ENCODE measurements around the gene CCDC144A. TPM values are rescaled to one million over a fixed set of nuclear protein-coding genes. Genes with fewer than 3 reads are reported as not detected.
"Not testable (repeated sequence)": the region's sequence is repeated elsewhere in the genome, so short reads cannot be mapped to it uniquely, and the experiment has no call there.

Gene CCDC144A
- total RNA-seq, 1 donor from 2014 or later, result 1.2 TPM

GRCh38 chr17:16820161-16820877 lies 130.3 kb downstream of the CCDC144A start:
- Mint-ChIP-seq H3K4me3 (ENCODE audit: unreplicated experiment) (no peak overlapping the region), H3K27ac (ENCODE audit: unreplicated experiment) (no peak overlapping the region), H3K36me3 (ENCODE audit: low read depth, unreplicated experiment) (no peaks in the 10 kb centered on the region), H3K4me1 (ENCODE audit: low read depth, unreplicated experiment) (no peaks in the 10 kb centered on the region), H3K9me3 (ENCODE audit: unreplicated experiment) (peaks cover 3% of the 10 kb centered on the region), H3K27me3 (ENCODE audit: low read depth, unreplicated experiment) (peaks cover 30% of the 10 kb centered on the region)
- Histone ChIP-seq H3K9me3 (ENCODE audit: insufficient read depth, low read depth, low read length) (peaks cover 4% of the 10 kb centered on the region), H3K4me1 (ENCODE audit: insufficient read depth, low read length) (no peaks in the 10 kb centered on the region), H3K9ac (ENCODE audit: low read length) (no peak overlapping the region), H4K20me1 (ENCODE audit: insufficient read depth, low read length) (no peaks in the 10 kb centered on the region), H3K27ac (ENCODE audit: low read depth, low read length) (no peak overlapping the region), H2AFZ (ENCODE audit: low read depth, low read length) (no peak overlapping the region), H3K36me3 (ENCODE audit: insufficient read depth, low read length) (no peaks in the 10 kb centered on the region), H3K4me3 (ENCODE audit: insufficient read depth, low read depth, low read length) (no peak overlapping the region), H3K79me2 (ENCODE audit: insufficient read depth, low read length) (no peaks in the 10 kb centered on the region), H3K27me3 (ENCODE audit: insufficient read depth, low read length) (no peaks in the 10 kb centered on the region), H3K4me2 (ENCODE audit: low read length) (no peak overlapping the region)
- FAIRE-seq, result no peak
- no peak for DNase-seq (ENCODE audit: low read depth)
- TF ChIP-seq CTCF (IDR thresholded peaks at IDR 0.05; ENCODE audit: insufficient read depth, low read depth, low read length) (no peak), EZH2 (IDR thresholded peaks at IDR 0.05; ENCODE audit: insufficient read depth, low read length) (no peak)

GRCh38 chr17:16820979-16821543 lies 131.0 kb downstream of the CCDC144A start:
- H3K27me3 Mint-ChIP-seq (ENCODE audit: low read depth, unreplicated experiment), result peaks cover 27% of the 10 kb centered on the region
- no peak overlapping the region for H3K4me3 Mint-ChIP-seq (ENCODE audit: unreplicated experiment)
- no peaks in the 10 kb centered on the region for H3K79me2 ChIP-seq (ENCODE audit: insufficient read depth, low read length)
- H3K4me2 ChIP-seq (ENCODE audit: low read length), result no peak overlapping the region
- H3K27ac ChIP-seq (ENCODE audit: low read depth, low read length), result no peak overlapping the region
- peaks cover 5% of the 10 kb centered on the region for H3K9me3 Mint-ChIP-seq (ENCODE audit: unreplicated experiment)
- no peaks in the 10 kb centered on the region for H3K36me3 Mint-ChIP-seq (ENCODE audit: low read depth, unreplicated experiment)
- H3K9ac ChIP-seq (ENCODE audit: low read length), result no peak overlapping the region
- no peak for TF ChIP-seq EZH2 (IDR thresholded peaks at IDR 0.05; ENCODE audit: insufficient read depth, low read length)
- TF ChIP-seq CTCF (IDR thresholded peaks at IDR 0.05; ENCODE audit: insufficient read depth, low read depth, low read length), result no peak
- no peaks in the 10 kb centered on the region for H3K4me1 ChIP-seq (ENCODE audit: insufficient read depth, low read length)
- DNase-seq (ENCODE audit: low read depth), result no peak
- H3K27me3 ChIP-seq (ENCODE audit: insufficient read depth, low read length), result no peaks in the 10 kb centered on the region
- no peaks in the 10 kb centered on the region for H3K36me3 ChIP-seq (ENCODE audit: insufficient read depth, low read length)
- H3K4me3 ChIP-seq (ENCODE audit: insufficient read depth, low read depth, low read length), result no peak overlapping the region
- no peak for FAIRE-seq
- no peak overlapping the region for H2AFZ ChIP-seq (ENCODE audit: low read depth, low read length)
- H3K27ac Mint-ChIP-seq (ENCODE audit: unreplicated experiment), result no peak overlapping the region
- H4K20me1 ChIP-seq (ENCODE audit: insufficient read depth, low read length), result no peaks in the 10 kb centered on the region
- H3K9me3 ChIP-seq (ENCODE audit: insufficient read depth, low read depth, low read length), result peaks cover 4% of the 10 kb centered on the region
- H3K4me1 Mint-ChIP-seq (ENCODE audit: low read depth, unreplicated experiment), result no peaks in the 10 kb centered on the region

GRCh38 chr17:16822133-16822532 lies 132.1 kb downstream of the CCDC144A start:
- H3K36me3 ChIP-seq (ENCODE audit: insufficient read depth, low read length); H3K4me1 Mint-ChIP-seq (ENCODE audit: low read depth, unreplicated experiment); H3K9ac ChIP-seq (ENCODE audit: low read length); H4K20me1 ChIP-seq (ENCODE audit: insufficient read depth, low read length); DNase-seq (ENCODE audit: low read depth); FAIRE-seq; H3K4me1 ChIP-seq (ENCODE audit: insufficient read depth, low read length); H3K27ac ChIP-seq (ENCODE audit: low read depth, low read length); H3K9me3 Mint-ChIP-seq (ENCODE audit: unreplicated experiment); H3K36me3 Mint-ChIP-seq (ENCODE audit: low read depth, unreplicated experiment); H3K9me3 ChIP-seq (ENCODE audit: insufficient read depth, low read depth, low read length); H3K79me2 ChIP-seq (ENCODE audit: insufficient read depth, low read length); H3K27ac Mint-ChIP-seq (ENCODE audit: unreplicated experiment); H3K4me3 Mint-ChIP-seq (ENCODE audit: unreplicated experiment); H3K4me2 ChIP-seq (ENCODE audit: low read length); H2AFZ ChIP-seq (ENCODE audit: low read depth, low read length); H3K27me3 ChIP-seq (ENCODE audit: insufficient read depth, low read length); H3K4me3 ChIP-seq (ENCODE audit: insufficient read depth, low read depth, low read length): not testable (repeated sequence)
- H3K27me3 Mint-ChIP-seq (ENCODE audit: low read depth, unreplicated experiment), result peaks cover 22% of the 10 kb centered on the region

GRCh38 chr17:16823768-16824406 lies 133.8 kb downstream of the CCDC144A start:
- not testable (repeated sequence) for H3K4me1 Mint-ChIP-seq (ENCODE audit: low read depth, unreplicated experiment); H3K27me3 ChIP-seq (ENCODE audit: insufficient read depth, low read length); H3K9me3 ChIP-seq (ENCODE audit: insufficient read depth, low read depth, low read length); DNase-seq (ENCODE audit: low read depth); H3K4me2 ChIP-seq (ENCODE audit: low read length); H3K36me3 ChIP-seq (ENCODE audit: insufficient read depth, low read length); H2AFZ ChIP-seq (ENCODE audit: low read depth, low read length); H3K36me3 Mint-ChIP-seq (ENCODE audit: low read depth, unreplicated experiment); H4K20me1 ChIP-seq (ENCODE audit: insufficient read depth, low read length); H3K9ac ChIP-seq (ENCODE audit: low read length); H3K27ac ChIP-seq (ENCODE audit: low read depth, low read length); H3K79me2 ChIP-seq (ENCODE audit: insufficient read depth, low read length); H3K4me3 ChIP-seq (ENCODE audit: insufficient read depth, low read depth, low read length); H3K4me1 ChIP-seq (ENCODE audit: insufficient read depth, low read length); H3K9me3 Mint-ChIP-seq (ENCODE audit: unreplicated experiment); H3K4me3 Mint-ChIP-seq (ENCODE audit: unreplicated experiment); FAIRE-seq; H3K27ac Mint-ChIP-seq (ENCODE audit: unreplicated experiment)
- peaks cover 15% of the 10 kb centered on the region for H3K27me3 Mint-ChIP-seq (ENCODE audit: low read depth, unreplicated experiment)

All from astrocyte (in vitro differentiated cells and primary cell).